ENCODE results near the gene FSD1. TPM values are rescaled to one million over a fixed set of nuclear protein-coding genes. Genes with fewer than 3 reads are reported as not detected.

FSD1 gene
- total and polyA plus RNA-seq, 10 of the 15 experiments (the other 5 are each of a cell fraction or from before 2014, with no cell fraction given), result 0.15 to 5.1 (median 4.0) TPM; not detected in 1

GRCh38 chr19:4264812-4265211 lies 39.6 kb upstream of the FSD1 start:
- RAD21 ChIA-PET (ENCODE audit: unreplicated experiment), result no interaction called here
- Histone ChIP-seq H3K36me3 (ENCODE audit: control insufficient read depth in 2 of 2, insufficient read depth in 2 of 2, low read length in 1 of 2) (peaks cover 18 to 22% of the 10 kb centered on the region in 2 experiments), H4K20me1 (ENCODE audit: control insufficient read depth, insufficient read depth) (no peaks in the 10 kb centered on the region), H3K4me1 (ENCODE audit: control insufficient read depth, insufficient read depth, low read length) (no peaks in the 10 kb centered on the region; the same call in 1 of the 2 replicates), H3K27me3 (replicated peaks in 1 of 2; ENCODE audit: control insufficient read depth in 2 of 2, insufficient read depth in 2 of 2, low read length in 1 of 2) (no peaks in the 10 kb centered on the region), H3K4me2 (ENCODE audit: control insufficient read depth, insufficient read depth) (no peak overlapping the region), H3K27ac (ENCODE audit: control insufficient read depth, insufficient read depth) (no peak overlapping the region), H2AFZ (ENCODE audit: control insufficient read depth, low read depth, low read length) (no peak overlapping the region), H3K79me2 (ENCODE audit: control insufficient read depth, insufficient read depth, low read length) (no peaks in the 10 kb centered on the region), H3K9ac (ENCODE audit: control insufficient read depth, insufficient read depth, low read length) (no peak overlapping the region), H3K4me3 (no peak overlapping the region), H3K9me3 (replicated peaks; ENCODE audit: control insufficient read depth, insufficient read depth, low read length) (no peaks in the 10 kb centered on the region)
- in situ Hi-C loops (cut with MboI), result loop anchor here (5.0 kb wide), 1 partner anchor 87 kb away; no protein-coding TSS in a partner anchor
- BruUV-seq (replicated peaks), result no TSS peak
- SMC1A ChIA-PET (ENCODE audit: uncharacterized antibody, unreplicated experiment), result interaction anchor here (1.1 kb wide), 1 partner anchor 88 kb away, joined by 3 read pairs; no protein-coding TSS in a partner anchor
- FAIRE-seq, result no peak
- WGBS (ENCODE audit: insufficient coverage, insufficient replicate concordance, low lambda C conversion rate, missing lambda C conversion rate), result 97% methylated on average over 4 of the region's 4 CpGs
- no peak for DNase-seq (ENCODE audit: low read depth, low spot score)
- CTCF ChIA-PET, result interaction anchor here (0.7 to 4.7 kb wide), 3 partner anchors 88 to 260 kb away, joined by 3 to 38 read pairs (median 6); no protein-coding TSS in a partner anchor
- intact Hi-C loops (cut with micrococcal nuclease; ENCODE audit: unreplicated experiment), result loop anchor here (5.0 kb wide), 1 partner anchor 137 kb away; the partner anchor contains the start of genes CHAF1A and SH3GL1
- no peak for ATAC-seq
- POLR2A ChIA-PET, result no interaction called here
- TF ChIP-seq ETV6 (conservative IDR thresholded peaks at IDR 0.05 in 1 of 2, IDR thresholded peaks at IDR 0.05 in 1 of 2; ENCODE audit: borderline replicate concordance in 1 of 2, low read depth in 1 of 2), result no peak
- TF ChIP-seq YBX1 (IDR thresholded peaks at IDR 0.05), result no peak
- no peak for TF ChIP-seq PRDM15 (CRISPR knock-in tag; IDR thresholded peaks at IDR 0.05)
- no peak for TF ChIP-seq REST (IDR thresholded peaks at IDR 0.05; ENCODE audit: low read depth, low read length)
- no peak for TF ChIP-seq ZBTB11 (CRISPR knock-in tag; IDR thresholded peaks at IDR 0.05)
- TF ChIP-seq BHLHE40 (IDR thresholded peaks at IDR 0.05; ENCODE audit: borderline replicate concordance in 1 of 2, low read depth in 2 of 2, low read length in 1 of 2), result no peak
- no peak for TF ChIP-seq GABPA (IDR thresholded peaks at IDR 0.05; ENCODE audit: low read depth)
